Keratinocyte (primary cell): ENCODE measurements around the gene NECTIN2. TPM values are rescaled to one million over a fixed set of nuclear protein-coding genes. Genes with fewer than 3 reads are reported as not detected.

ENCODE experiments used
- DNase-seq: peaks from one replicate; pipeline ENCODE4 v3.0.0-alpha.2; 2011; ENCODE audit warnings: low read depth, missing footprints, low spot score
- FAIRE-seq: peaks from 2 replicates; lab custom pipeline; 2011; peaks lifted over from hg19 to GRCh38; lab: Jason Lieb, UNC
- H2AFZ ChIP-seq: 2 replicates; pipeline ENCODE4 v1.6.0; 2012; ENCODE audit warnings: low read length, control low read depth, inconsistent platforms; ENCODE audit not compliant: control insufficient read depth
- H3K27ac ChIP-seq: 2 replicates; pipeline ENCODE4 v1.5.1; 2011; ENCODE audit warnings: low read length; ENCODE audit not compliant: control insufficient read depth, insufficient read depth
- H3K27me3 ChIP-seq: 3 replicates; pipeline ENCODE4 v1.6.0; 2011; ENCODE audit warnings: low read length; ENCODE audit not compliant: control insufficient read depth, insufficient read depth; ENCODE audit errors: extremely low read depth
- H3K36me3 ChIP-seq, 2 experiments: 2 replicates in 1 of 2; 3 replicates in 1 of 2; pipeline ENCODE4 v1.5.1; 2011; ENCODE audit warnings: low read length in 2 of 2, mild to moderate bottlenecking in 1 of 2; ENCODE audit not compliant: control insufficient read depth in 2 of 2, insufficient read depth in 2 of 2; ENCODE audit errors: extremely low read depth in 1 of 2
- H3K4me1 ChIP-seq: 3 replicates; pipeline ENCODE4 v1.5.1; 2011; ENCODE audit warnings: low read length; ENCODE audit not compliant: control insufficient read depth, insufficient read depth; ENCODE audit errors: extremely low read depth
- H3K4me2 ChIP-seq: 3 replicates; pipeline ENCODE4 v1.6.0; 2011; ENCODE audit warnings: low read depth, low read length; ENCODE audit not compliant: control insufficient read depth, insufficient read depth; ENCODE audit errors: extremely low read depth
- H3K4me3 ChIP-seq, 3 experiments: fragments of 200-600 bp in 1 of 3; sonication (generic) in 1 of 3; 2 replicates in 2 of 3; 3 replicates in 1 of 3; pipeline ENCODE4 v1.5.1; 2011 to 2016; ENCODE audit warnings: low read length in 3 of 3, mild to moderate bottlenecking in 3 of 3, control low read depth in 2 of 3, inconsistent platforms in 1 of 3, low read depth in 1 of 3, mixed read lengths in 1 of 3, mixed run types in 1 of 3, moderate library complexity in 1 of 3; ENCODE audit not compliant: control insufficient read depth in 2 of 3, insufficient read depth in 2 of 3; ENCODE audit errors: extremely low read depth in 1 of 3
- H3K79me2 ChIP-seq: 2 replicates; pipeline ENCODE4 v1.6.0; 2012; ENCODE audit warnings: low read length; ENCODE audit not compliant: control insufficient read depth, insufficient read depth
- H3K9ac ChIP-seq: 3 replicates; pipeline ENCODE4 v1.6.0; 2011; ENCODE audit warnings: low read length; ENCODE audit not compliant: control insufficient read depth, insufficient read depth; ENCODE audit errors: extremely low read depth
- H3K9me1 ChIP-seq: 3 replicates; pipeline ENCODE4 v1.6.0; 2011; ENCODE audit warnings: low read length; ENCODE audit not compliant: control insufficient read depth, insufficient read depth; ENCODE audit errors: extremely low read depth
- H3K9me3 ChIP-seq: 2 replicates; pipeline ENCODE4 v1.5.1; 2012; ENCODE audit warnings: low read depth, low read length; ENCODE audit not compliant: control insufficient read depth
- H4K20me1 ChIP-seq: 3 replicates; pipeline ENCODE4 v1.6.0; 2011; ENCODE audit warnings: low read length; ENCODE audit not compliant: control insufficient read depth, insufficient read depth; ENCODE audit errors: extremely low read depth
- EZH2 ChIP-seq: IDR thresholded peaks from one replicate; pipeline ENCODE4 v1.6.1; 2012; ENCODE audit warnings: inconsistent platforms, mild to moderate bottlenecking, low read length, moderate library complexity
- dilution Hi-C: fragments of 300-500 bp; cut with MboI; formaldehyde crosslinking; loops from one replicate; pipeline ENCODE4 v1.7.0; 2020; ENCODE audit warnings: low sequenced_read_pairs; ENCODE audit not compliant: extremely low pct_ligation_motif_present
- polyA plus RNA-seq, 5 experiments: library from polyadenylated mRNA; depleted of rRNA in 3 of 5; stranded (reverse) in 3 of 5; stranded (forward) in 1 of 5; unstranded in 1 of 5; fragments of >200 nt; gene quantifications; 1 replicate in 1 of 5; 2 replicates in 3 of 5; 3 replicates in 1 of 5; pipeline versions ENCODE4 v1.2.1 to v1.2.3, GENCODE V29; 2011 to 2012; ENCODE audit warnings: missing spikeins in 2 of 5, low read depth in 1 of 5, low replicate concordance in 1 of 5
- TF ChIP-seq, protein P1 (sequence below), 3 experiments: IDR thresholded peaks in 1 of 3; conservative IDR thresholded peaks in 1 of 3; optimal IDR thresholded peaks in 1 of 3; 2 replicates in 2 of 3; 3 replicates in 1 of 3; pipeline versions ENCODE3 to v1.5.1; 2011; ENCODE audit warnings: low read length in 3 of 3, mild to moderate bottlenecking in 3 of 3, moderate library complexity in 2 of 3, control low read depth in 1 of 3, inconsistent platforms in 1 of 3; ENCODE audit not compliant: insufficient read depth in 2 of 3; ENCODE audit errors: extremely low read depth in 1 of 3

Gene NECTIN2
- polyA plus RNA-seq, 1 donor (not counting 4 experiments of a cell fraction or from before 2014, with no cell fraction given), result 26.8 TPM

DNA sequence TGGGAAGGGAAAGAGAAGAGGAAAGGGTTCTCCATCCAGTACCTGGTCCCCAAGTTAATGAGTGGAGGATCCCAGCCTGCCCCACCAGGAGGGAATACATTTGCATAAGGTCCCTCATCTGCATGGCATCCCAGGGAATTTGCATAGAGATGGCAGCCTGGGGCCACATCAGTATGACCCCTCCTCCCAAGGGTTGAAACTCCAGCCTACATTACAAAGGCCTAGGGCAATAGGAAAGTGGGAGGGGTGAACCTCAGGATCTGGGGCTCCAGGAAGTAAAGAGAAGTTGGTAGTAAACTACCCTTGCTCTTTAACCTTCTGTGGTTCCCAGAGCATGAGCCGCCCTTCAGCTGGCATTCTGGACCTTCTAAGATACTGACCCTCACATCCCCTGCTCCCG is 6.8 kb upstream of the NECTIN2 start:
- H3K36me3 ChIP-seq, result no peaks in the 10 kb centered on the region
- no peaks in the 10 kb centered on the region for H3K9me3 ChIP-seq
- no peak overlapping the region for H3K4me2 ChIP-seq
- H3K4me1 ChIP-seq, result no peaks in the 10 kb centered on the region
- TF ChIP-seq, protein P1, sequence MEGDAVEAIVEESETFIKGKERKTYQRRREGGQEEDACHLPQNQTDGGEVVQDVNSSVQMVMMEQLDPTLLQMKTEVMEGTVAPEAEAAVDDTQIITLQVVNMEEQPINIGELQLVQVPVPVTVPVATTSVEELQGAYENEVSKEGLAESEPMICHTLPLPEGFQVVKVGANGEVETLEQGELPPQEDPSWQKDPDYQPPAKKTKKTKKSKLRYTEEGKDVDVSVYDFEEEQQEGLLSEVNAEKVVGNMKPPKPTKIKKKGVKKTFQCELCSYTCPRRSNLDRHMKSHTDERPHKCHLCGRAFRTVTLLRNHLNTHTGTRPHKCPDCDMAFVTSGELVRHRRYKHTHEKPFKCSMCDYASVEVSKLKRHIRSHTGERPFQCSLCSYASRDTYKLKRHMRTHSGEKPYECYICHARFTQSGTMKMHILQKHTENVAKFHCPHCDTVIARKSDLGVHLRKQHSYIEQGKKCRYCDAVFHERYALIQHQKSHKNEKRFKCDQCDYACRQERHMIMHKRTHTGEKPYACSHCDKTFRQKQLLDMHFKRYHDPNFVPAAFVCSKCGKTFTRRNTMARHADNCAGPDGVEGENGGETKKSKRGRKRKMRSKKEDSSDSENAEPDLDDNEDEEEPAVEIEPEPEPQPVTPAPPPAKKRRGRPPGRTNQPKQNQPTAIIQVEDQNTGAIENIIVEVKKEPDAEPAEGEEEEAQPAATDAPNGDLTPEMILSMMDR (optimal IDR thresholded peaks at IDR 0.05 in 1 of 3, IDR thresholded peaks at IDR 0.05 in 1 of 3, conservative IDR thresholded peaks at IDR 0.05 in 1 of 3; ENCODE audit: extremely low read depth in 1 of 3, insufficient read depth in 2 of 3, low read length in 3 of 3), result no peak
- no peak for TF ChIP-seq EZH2
- H3K79me2 ChIP-seq, result no peaks in the 10 kb centered on the region
- H3K4me3 ChIP-seq, result no peak overlapping the region
- H3K9ac ChIP-seq, result no peak overlapping the region
- dilution Hi-C loops, result no loop called here
- H3K27ac ChIP-seq, result no peak overlapping the region
- H3K27me3 ChIP-seq, result peaks cover 3% of the 10 kb centered on the region
- DNase-seq (no peak), FAIRE-seq (no peak)
- H3K9me1 ChIP-seq, result no peaks in the 10 kb centered on the region
- H4K20me1 ChIP-seq, result no peaks in the 10 kb centered on the region
- no peak overlapping the region for H2AFZ ChIP-seq

DNA sequence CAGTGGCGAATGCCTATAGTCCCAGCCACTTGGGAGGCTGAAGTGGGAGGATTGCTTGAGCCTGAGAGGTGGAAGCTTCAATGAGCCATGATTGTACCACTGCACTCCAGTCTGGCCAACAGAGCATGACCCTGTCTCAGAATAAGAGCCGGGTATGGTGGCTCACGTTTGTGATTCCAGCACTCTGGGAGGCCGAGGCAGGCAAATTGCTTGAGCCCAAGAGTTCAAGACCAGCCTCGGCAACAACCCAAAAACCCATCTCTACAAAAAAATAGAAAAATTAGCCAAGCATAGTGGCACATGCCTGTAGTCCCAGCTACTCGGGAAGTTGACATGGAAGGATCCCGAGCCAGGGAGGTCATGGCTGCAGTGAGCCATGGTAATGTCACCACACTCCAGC is 5.3 kb upstream of the NECTIN2 start:
- Histone ChIP-seq H3K36me3 (no peaks in the 10 kb centered on the region), H3K9me3 (no peaks in the 10 kb centered on the region), H3K4me2 (no peak overlapping the region), H3K27ac (no peak overlapping the region), H4K20me1 (no peaks in the 10 kb centered on the region), H3K4me3 (no peak overlapping the region), H3K4me1 (peaks cover 6% of the 10 kb centered on the region), H3K9ac (no peak overlapping the region), H3K9me1 (no peaks in the 10 kb centered on the region), H2AFZ (no peak overlapping the region), H3K27me3 (peaks cover 3% of the 10 kb centered on the region), H3K79me2 (no peaks in the 10 kb centered on the region)
- TF ChIP-seq, protein P1 (optimal IDR thresholded peaks at IDR 0.05 in 1 of 3, IDR thresholded peaks at IDR 0.05 in 1 of 3, conservative IDR thresholded peaks at IDR 0.05 in 1 of 3; ENCODE audit: extremely low read depth in 1 of 3, insufficient read depth in 2 of 3, low read length in 3 of 3), result no peak
- no peak for TF ChIP-seq EZH2
- FAIRE-seq (no peak), DNase-seq (no peak)
- dilution Hi-C loops, result no loop called here
